NCI-H748 treated with DMSO at 0.1 percent for 48 hours (cell line): ENCODE data around the gene KDM7A.

Experiments
- DNase-seq: peaks from one replicate; lab custom pipeline; 2025; lab: John Stamatoyannopoulos, UW

The KDM7A gene

DNA sequence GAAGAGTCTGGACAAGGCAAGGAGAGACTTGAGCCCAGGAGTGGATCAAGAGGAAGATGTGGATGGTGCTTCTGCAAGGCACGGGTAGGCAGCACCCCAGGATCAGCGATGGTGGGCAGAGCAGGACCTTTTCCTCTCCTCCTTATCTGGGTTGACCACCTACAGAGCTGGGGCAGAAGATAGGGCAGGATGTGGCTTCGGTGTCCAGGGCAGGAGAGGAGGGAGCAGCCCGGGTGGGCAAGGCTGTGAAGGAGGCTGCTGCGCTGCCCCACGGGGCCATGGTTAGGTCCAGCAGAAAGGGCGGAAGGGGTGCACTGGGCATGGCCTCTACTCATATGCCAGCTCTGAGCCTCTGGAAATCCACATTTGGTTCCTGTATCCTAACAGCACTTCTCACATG, 94.0 kb downstream of the KDM7A start:
- DNase-seq, result no peak

- DNase-seq, result no peak
These were observed 94.9 kb downstream of the KDM7A start for GRCh38 chr7:140081774-140082425.

- DNase-seq, result no peak
These were observed 95.9 kb downstream of the KDM7A start for GRCh38 chr7:140080919-140081318.

DNA sequence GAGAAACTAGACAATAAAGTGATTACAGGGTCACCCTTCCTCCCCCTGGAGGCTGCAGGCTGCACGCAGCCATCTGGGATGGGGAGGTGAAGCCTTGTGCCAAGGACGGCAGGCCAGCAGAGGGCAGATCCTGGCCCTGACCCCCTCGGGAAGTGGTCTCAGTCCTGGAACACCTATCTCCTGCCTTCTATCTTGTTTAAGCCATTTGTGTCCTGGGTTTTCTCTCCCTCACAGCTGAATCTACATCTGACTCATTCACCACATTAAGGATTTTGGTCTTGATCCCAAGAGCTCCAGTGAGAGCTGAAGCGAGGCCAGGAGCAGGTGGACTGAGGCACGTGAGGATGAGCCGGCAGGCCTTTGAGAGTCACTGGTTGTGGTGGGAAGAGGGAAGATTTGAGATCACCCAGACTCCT, 97.7 kb downstream of the KDM7A start:
- no peak for DNase-seq

GRCh38 chr7:140078392-140078791, 98.4 kb downstream of the KDM7A start:
- DNase-seq, result no peak

- DNase-seq, result no peak
These were observed 102.0 kb downstream of the KDM7A start for GRCh38 chr7:140074780-140075179.

DNA sequence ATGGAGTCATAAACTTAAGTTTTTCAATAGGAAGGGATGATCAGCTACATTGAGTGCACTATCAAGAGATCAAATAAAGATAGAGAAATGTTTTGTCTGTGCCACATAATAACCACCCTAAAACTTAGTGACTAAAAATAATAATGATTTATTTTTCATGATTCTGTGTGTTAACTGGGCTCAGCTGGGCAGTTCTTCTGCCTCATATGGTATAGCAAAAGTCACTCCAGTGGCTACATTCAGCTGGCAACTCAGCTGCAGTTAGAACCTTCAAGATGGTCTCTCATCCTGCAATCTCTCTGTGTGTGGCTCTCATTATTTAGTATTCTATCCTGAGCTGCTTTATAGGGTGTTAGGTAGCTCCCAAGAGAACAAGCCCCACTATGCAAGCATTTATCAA, 106.2 kb downstream of the KDM7A start:
- no peak for DNase-seq

DNA sequence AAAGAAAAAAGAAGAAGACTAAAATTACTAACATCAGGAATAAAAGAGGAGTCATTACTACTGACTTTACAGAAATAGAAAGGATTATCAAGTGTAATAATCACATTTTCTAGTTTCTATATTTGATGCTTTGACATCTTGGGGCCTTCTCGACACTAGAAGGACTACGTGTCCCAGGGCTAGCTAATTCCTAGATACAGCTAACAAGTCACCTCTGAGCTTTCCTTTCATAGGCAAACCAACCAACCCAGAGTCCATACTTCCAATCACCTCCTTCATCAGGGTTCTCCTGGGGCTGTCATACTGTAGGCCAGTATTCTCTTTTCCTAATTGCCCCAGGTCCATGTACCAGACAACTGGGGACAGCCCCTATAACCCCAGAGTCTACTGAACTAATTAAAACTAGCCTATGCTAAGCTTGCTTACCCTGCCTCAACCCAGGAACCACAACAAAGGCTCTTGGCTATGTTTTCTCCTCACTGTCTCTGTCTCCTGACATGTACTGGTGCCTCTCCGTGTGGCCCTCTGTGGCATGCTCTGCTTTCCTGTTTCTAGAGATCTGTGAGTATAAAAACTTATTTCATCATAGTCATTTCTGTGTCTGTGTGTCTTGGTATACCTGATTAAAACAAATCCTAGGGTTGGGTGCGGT, 107.4 kb downstream of the KDM7A start:
- no peak for DNase-seq

DNA sequence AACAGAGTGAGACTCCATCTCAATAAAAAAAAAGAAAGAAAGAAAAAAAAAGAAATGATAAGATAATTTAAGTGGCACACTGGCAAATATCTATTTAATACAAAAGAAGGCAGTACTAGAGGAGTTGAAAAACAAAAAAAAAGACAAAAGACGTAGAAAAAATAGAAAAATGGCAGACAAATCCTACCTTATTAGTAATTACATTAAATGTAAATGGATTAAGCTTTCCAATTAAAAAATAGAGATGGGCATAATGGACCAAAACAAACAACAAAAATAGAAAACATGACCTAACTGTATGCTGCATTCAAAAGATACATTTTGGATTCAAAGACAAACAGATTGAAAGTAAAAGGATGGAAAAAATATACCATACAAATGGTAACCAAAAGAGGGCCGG, 108.8 kb downstream of the KDM7A start:
- no peak for DNase-seq

DNA sequence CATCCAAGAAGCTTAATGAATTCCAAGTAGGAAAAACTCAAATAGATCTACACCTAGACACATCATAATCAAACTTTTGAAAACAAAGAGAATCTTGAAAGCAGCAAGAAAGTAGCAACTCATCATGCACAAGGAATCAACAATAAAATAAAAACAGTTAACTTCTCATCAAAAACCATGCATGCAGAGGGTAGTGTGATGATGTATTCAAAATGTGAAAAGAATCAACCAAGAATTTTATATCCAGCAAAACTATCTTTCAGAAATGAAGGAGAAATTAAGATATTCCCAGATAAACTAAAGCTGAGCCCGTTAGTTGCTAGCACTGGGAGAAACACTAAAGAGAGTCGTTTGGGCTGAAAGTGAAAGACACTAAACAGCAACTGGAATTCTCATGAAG, 109.7 kb downstream of the KDM7A start:
- no peak for DNase-seq

- DNase-seq, result peak; percentile 38
These were observed 114.1 kb downstream of the KDM7A start, which contains the start of gene PARP12 for GRCh38 chr7:140062528-140063299. Gene PARP12 (minus strand): TSS chr7:140062951. CDS start chr7:140062847, 104 bp downstream.

DNA sequence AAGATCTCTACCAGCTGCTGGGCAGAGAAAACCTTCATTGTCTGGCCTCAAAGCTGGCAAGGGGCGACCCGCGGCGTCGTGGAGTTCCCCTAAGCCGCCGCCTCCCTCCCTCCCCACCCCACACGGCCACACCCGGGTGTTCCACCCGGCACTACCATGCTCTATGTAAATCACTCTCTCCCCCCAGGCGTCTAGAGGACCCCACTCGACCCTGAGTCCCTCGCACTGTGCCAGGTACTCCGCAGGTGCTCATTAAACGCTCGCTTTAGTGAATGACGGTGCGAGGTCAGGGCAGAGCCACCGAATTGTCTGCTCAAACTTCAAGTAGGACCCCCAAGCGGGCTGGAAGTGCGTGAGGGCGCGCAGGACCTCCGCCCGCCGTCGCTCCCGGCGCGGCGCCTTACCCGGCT, 114.7 kb downstream of the KDM7A start:
- peak; percentile 31 for DNase-seq

DNA sequence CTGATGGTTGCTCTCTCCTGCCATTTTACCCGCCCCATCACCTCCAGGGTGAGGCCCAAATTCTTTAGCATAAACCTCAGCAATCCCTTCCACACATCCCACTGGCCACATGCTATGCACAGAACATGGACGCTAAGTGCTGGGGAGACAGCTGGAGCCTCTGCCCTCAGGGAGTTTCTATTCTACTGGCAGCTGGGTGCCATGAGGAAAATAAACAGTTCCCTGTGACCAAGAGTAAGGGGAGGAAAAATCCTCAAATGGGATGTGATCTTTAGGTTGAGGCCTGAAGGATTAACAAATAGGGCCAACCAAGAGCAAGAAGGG, 115.2 kb downstream of the KDM7A start:
- DNase-seq, result no peak

DNA sequence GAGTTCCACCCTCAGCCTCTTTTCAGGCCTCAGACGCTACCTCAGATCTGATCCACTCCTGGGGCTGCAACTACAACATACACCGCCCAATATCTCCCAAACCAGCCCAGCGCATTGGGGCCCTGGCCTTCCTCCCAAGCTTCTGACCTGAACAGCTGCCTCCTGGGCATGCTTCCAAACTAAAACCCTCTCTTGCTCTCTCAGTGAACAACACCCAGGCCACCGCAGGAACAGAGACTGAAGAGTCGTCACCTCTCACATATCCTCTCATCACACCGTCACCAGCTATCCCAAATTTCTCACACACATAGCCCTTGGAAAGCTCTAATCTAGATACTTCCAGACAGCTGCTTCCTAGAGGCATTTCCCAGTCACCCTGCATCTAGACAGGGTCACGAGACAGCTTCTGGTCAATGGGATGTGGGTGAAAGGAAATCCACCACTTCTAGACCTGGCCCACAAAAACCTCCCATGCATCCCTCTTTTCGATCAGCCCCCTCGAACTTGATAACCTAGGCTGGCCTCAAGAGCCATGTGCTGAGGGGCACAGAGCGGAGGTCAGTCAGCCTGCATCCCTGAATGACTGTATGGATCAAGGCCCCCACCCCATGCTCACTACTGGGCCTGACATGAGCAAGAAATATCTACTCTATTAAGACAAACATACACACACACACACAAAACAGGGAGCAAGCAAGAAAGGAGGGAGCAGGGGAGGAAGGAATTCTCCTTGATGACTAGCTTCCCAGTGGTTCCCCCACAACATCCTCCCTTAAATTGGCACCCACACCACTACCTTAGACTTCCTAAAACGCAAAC, 115.8 kb downstream of the KDM7A start:
- no peak for DNase-seq

DNA sequence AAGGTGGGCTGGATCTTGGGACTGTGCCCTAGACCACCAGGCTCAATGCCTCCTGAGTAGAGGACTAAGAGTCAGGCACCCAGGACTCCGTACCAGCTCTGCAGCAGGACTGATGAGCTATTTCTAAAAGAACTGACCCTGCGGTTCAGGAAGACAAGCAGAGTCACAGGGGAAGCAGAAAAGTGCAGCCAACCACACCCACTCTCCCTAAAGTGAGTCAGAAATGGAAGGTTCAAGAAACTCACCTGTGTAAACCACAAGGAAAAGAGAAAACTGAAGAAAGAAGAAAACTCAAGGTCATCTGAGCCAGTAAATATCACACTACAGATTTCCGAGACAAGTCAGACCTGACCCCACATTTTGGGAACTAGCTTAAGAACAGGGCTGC, 116.5 kb downstream of the KDM7A start:
- no peak for DNase-seq

DNA sequence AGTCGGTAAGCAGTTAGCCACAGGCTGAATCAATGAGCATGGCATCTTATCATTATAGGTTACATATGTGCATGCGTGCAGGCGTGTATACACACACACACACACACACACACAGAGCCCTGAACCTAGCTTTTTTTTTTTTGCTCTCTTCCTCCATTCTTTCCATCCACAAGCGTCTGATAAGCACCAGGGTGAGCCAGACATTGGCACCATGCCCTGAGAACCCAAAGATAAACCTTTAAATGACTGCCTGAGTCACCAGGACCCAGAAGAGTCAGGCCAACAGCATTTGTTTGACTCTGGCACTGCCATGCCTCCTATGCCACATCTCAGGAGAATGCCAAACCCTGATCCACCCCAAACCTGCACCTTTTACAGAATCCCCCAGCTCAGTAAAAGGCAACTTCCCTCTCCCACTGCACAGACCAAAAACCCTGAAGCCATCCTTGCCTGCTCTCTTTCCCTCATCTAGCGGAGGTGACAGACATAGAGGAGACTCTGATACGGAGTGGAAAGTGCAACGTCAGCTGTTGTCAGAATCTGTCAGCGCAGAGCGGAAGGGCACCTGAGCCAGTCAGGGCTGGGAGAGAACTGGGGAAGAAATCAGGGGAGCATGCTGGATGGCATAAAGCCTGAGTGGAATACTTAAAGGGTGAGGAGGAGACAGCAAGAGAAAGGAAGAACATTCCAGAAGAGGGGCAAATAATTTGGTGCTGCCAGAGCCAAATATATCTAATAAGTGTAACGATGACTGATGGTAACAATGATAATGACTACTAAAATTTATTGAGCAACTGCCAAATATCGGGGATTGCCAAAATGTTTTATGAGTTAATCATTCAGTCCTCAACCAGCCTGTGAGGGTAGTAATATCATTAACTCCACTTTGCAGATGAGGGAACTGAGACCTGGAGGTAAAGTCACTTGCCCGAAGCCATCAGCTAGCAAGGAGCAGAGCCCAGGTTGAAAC, 117.2 kb downstream of the KDM7A start:
- no peak for DNase-seq

- DNase-seq, result no peak
These were observed 118.3 kb downstream of the KDM7A start for GRCh38 chr7:140058517-140058916.

DNA sequence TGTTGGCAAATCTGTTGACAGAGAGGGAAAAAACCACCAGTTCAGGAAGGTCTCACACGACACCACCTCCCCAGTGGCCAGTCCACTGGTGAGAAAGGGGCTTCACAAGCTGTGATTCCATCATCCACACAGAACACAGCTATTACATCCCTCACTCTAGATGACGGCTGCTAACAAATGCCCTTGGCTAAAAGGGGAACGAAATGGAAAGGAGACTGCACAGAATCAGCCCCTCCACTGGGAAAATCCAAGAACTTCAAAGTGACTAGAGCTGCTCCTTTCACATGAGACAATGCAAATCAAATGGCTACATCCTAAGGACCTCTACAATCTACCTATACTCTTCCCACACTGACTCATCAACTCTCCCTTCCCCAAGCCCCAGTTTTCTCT, 119.6 kb downstream of the KDM7A start:
- no peak for DNase-seq

DNA sequence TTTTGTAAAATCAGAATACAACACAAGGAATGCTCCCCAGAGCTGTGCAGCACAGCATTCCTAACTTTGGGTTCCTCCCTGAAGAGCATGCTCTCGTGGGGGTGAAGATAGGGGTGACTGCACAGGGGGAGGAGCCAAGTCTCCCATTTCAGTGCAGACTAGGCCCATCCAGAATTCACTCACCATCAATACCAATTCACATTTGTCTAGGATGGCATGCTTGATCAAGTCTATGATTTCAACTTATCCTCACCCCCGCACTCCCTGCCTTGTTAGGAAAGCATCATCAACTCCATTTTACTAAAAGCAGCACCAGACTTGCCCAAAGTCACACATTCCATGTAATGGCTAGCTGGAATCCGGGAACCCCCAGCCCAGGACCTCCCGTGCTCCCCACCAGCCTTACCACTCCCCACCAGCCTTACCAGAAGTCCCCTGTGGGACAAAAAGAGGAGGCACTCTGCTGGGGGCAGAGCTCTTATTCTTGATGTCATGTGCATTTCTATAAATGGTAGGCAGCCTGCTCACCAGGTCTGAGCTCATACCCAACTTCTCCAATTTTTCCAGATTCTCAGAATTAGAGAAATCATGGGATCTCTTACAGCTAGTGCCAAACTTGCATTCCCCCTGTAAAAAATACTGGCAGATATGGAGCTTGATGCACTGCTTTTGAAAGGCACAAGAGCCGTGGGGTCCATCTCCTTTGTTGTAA, 120.2 kb downstream of the KDM7A start:
- DNase-seq, result no peak

GRCh38 chr7:140055833-140056232, 121.0 kb downstream of the KDM7A start:
- no peak for DNase-seq

- DNase-seq, result no peak
These were observed 122.0 kb downstream of the KDM7A start for GRCh38 chr7:140054751-140055150.
